ENCODE data around the gene SPTBN1.

GRCh38 chr2:54586062-54586461 is 129.9 kb downstream of the SPTBN1 start:
- TF ChIP-seq CTCF (IDR thresholded peaks at IDR 0.05) (no peak), POLR2A (IDR thresholded peaks at IDR 0.05) (no peak)
